ENCODE measurements around the gene FADS1.
A peak's percentile ranks its signal among the peaks of the same experiment; 100 is the strongest.

FADS1 gene

GRCh38 chr11:61797263-61797944, 19.4 kb downstream of the FADS1 start:
- peak overlapping the region; percentile 48 for H3K27ac ChIP-seq
- peak; percentile 83 for TF ChIP-seq CTCF (conservative IDR thresholded peaks at IDR 0.05)

GRCh38 chr11:61795876-61796526, 20.8 kb downstream of the FADS1 start:
- H3K27ac ChIP-seq, result no peak overlapping the region
- no peak for TF ChIP-seq CTCF (conservative IDR thresholded peaks at IDR 0.05)

- no peak for TF ChIP-seq CTCF (conservative IDR thresholded peaks at IDR 0.05)
- no peak overlapping the region for H3K27ac ChIP-seq
Observed at GRCh38 chr11:61795459-61795858, 21.3 kb downstream of the FADS1 start.

GRCh38 chr11:61794579-61794978, 22.2 kb downstream of the FADS1 start:
- no peak overlapping the region for H3K27ac ChIP-seq
- no peak for TF ChIP-seq CTCF (conservative IDR thresholded peaks at IDR 0.05)

GRCh38 chr11:61793829-61794204, 23.0 kb downstream of the FADS1 start:
- no peak for TF ChIP-seq CTCF (conservative IDR thresholded peaks at IDR 0.05)
- H3K27ac ChIP-seq, result peak overlapping the region; percentile 99; the same call in 1 of the 2 replicates

- H3K27ac ChIP-seq, result peak overlapping the region; percentile 99
- no peak for TF ChIP-seq CTCF (conservative IDR thresholded peaks at IDR 0.05)
Observed at GRCh38 chr11:61793083-61793828, 23.5 kb downstream of the FADS1 start.

- H3K27ac ChIP-seq, result peak within 1 kb of the TSS; percentile 99
- TF ChIP-seq CTCF (conservative IDR thresholded peaks at IDR 0.05), result no peak
Observed at GRCh38 chr11:61792310-61793082, 24.3 kb downstream of the FADS1 start, which contains the start of the genes FEN1 and TMEM258. Gene FEN1, plus strand, starts transcription at chr11:61792911. Its CDS starts 2,451 bp downstream, at chr11:61795362. Gene TMEM258, minus strand, starts transcription at chr11:61792599. Its CDS starts 41 bp downstream, at chr11:61792558.

Data from VCaP (cell line).